NCI-H1417 (cell line): ENCODE measurements around the gene SPNS2.

Experiments used
- DNase-seq, 3 experiments: peaks; one replicate each; lab custom pipeline; 2025; lab: John Stamatoyannopoulos, UW

Gene SPNS2

GRCh38 chr17:4480929-4481898, 17.5 kb upstream of the SPNS2 start:
- no peak for DNase-seq

- no peak for DNase-seq
These were observed 16.2 kb upstream of the SPNS2 start for GRCh38 chr17:4482338-4483011.

- DNase-seq = peak in 2 of 3 experiments; percentile 17 to 64
These were observed 15.5 kb upstream of the SPNS2 start for GRCh38 chr17:4483012-4483840.

- DNase-seq = no peak
These were observed 12.7 kb upstream of the SPNS2 start for GRCh38 chr17:4485676-4486646.

GRCh38 chr17:4487296-4487695, 11.4 kb upstream of the SPNS2 start:
- no peak for DNase-seq

- no peak for DNase-seq
These were observed 10.6 kb upstream of the SPNS2 start for GRCh38 chr17:4487820-4488716.

- DNase-seq = no peak
These were observed 9.6 kb upstream of the SPNS2 start for GRCh38 chr17:4488989-4489595.

GRCh38 chr17:4490109-4490591, 8.5 kb upstream of the SPNS2 start:
- no peak for DNase-seq

- DNase-seq = no peak
These were observed 8.0 kb upstream of the SPNS2 start for GRCh38 chr17:4490637-4491061.

- DNase-seq = peak in 2 of 3 experiments; percentile 29 to 39
These were observed 5.7 kb upstream of the SPNS2 start for GRCh38 chr17:4492721-4493561.

- no peak for DNase-seq
These were observed 1.4 kb upstream of the SPNS2 start for GRCh38 chr17:4497101-4497824.

- DNase-seq = peak in 2 of 3 experiments; percentile 35 to 48
These were observed 930 bp downstream of the SPNS2 start for GRCh38 chr17:4499431-4500190.

GRCh38 chr17:4500191-4500571, 1.5 kb downstream of the SPNS2 start:
- no peak for DNase-seq

- DNase-seq = no peak
These were observed 2.7 kb downstream of the SPNS2 start for GRCh38 chr17:4501295-4501949.

- peak in 1 of 3 experiments; percentile 2 for DNase-seq
These were observed 3.9 kb downstream of the SPNS2 start for GRCh38 chr17:4502466-4503154.
